Vagina (tissue), 2 donors: Measurements from ENCODE around the gene PTGER3.

Source experiments
- POLR2A ChIP-seq, 2 donors: fragments of 450-650 bp; IDR thresholded peaks; one replicate each; pipeline ENCODE4 v1.6.1; 2017; ENCODE audit warnings: antibody characterized with exemption in 2 of 2, mild to moderate bottlenecking in 2 of 2, moderate library complexity in 2 of 2
- POLR2AphosphoS5 ChIP-seq, 2 donors: sonication (generic); formaldehyde crosslinking; IDR thresholded peaks; one replicate each; pipeline ENCODE4 v1.9.0; 2017; ENCODE audit warnings: antibody characterized with exemption in 2 of 2, mild to moderate bottlenecking in 2 of 2, low read depth in 1 of 2; ENCODE audit not compliant: insufficient read depth in 1 of 2
- TF ChIP-seq, protein P1 (sequence below), 3 experiments: fragments of 450-650 bp in 2 of 3; fragments of 200-600 bp in 1 of 3; sonication (generic) in 1 of 3; IDR thresholded peaks; one replicate each; pipeline ENCODE4 v1.5.1; 2017 to 2019; ENCODE audit warnings: antibody characterized with exemption in 3 of 3, mild to moderate bottlenecking in 2 of 3, moderate library complexity in 2 of 3

GRCh38 chr1:71023515-71023914 lies 24.1 kb downstream of the PTGER3 start:
- TF ChIP-seq, protein P1, sequence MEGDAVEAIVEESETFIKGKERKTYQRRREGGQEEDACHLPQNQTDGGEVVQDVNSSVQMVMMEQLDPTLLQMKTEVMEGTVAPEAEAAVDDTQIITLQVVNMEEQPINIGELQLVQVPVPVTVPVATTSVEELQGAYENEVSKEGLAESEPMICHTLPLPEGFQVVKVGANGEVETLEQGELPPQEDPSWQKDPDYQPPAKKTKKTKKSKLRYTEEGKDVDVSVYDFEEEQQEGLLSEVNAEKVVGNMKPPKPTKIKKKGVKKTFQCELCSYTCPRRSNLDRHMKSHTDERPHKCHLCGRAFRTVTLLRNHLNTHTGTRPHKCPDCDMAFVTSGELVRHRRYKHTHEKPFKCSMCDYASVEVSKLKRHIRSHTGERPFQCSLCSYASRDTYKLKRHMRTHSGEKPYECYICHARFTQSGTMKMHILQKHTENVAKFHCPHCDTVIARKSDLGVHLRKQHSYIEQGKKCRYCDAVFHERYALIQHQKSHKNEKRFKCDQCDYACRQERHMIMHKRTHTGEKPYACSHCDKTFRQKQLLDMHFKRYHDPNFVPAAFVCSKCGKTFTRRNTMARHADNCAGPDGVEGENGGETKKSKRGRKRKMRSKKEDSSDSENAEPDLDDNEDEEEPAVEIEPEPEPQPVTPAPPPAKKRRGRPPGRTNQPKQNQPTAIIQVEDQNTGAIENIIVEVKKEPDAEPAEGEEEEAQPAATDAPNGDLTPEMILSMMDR (IDR thresholded peaks at IDR 0.05) = no peak
- TF ChIP-seq POLR2A (IDR thresholded peaks at IDR 0.05) (no peak), POLR2AphosphoS5 (IDR thresholded peaks at IDR 0.05; ENCODE audit: insufficient read depth in 1 of 2, low read depth in 1 of 2) (no peak)
